NCI-H2107 treated with DMSO at 0.1 percent for 48 hours (cell line): ENCODE data around the gene AP5Z1.
A peak's percentile ranks its signal among the peaks of the same experiment; 100 is the strongest.

Experiments
- DNase-seq: peaks from one replicate; lab custom pipeline; 2025; ENCODE audit not compliant: unreplicated experiment; lab: John Stamatoyannopoulos, UW

AP5Z1 gene

GRCh38 chr7:4837803-4838625, 62.6 kb downstream of the AP5Z1 start:
- peak; percentile 72 for DNase-seq

GRCh38 chr7:4838626-4839334, 63.4 kb downstream of the AP5Z1 start:
- no peak for DNase-seq

GRCh38 chr7:4840079-4840501, 64.7 kb downstream of the AP5Z1 start:
- DNase-seq: no peak
